ENCODE results near the gene EPS8L1.

GRCh38 chr19:55079400-55080038 lies 3.9 kb downstream of the EPS8L1 start:
- TF ChIP-seq POLR2A (IDR thresholded peaks at IDR 0.05; ENCODE audit: low read depth, low read length) (no peak), POLR2AphosphoS5 (IDR thresholded peaks at IDR 0.05; ENCODE audit: low read depth, low read length) (no peak), TAF1 (IDR thresholded peaks at IDR 0.05; ENCODE audit: borderline replicate concordance, low read depth, low read length) (no peak)

Data from GM12892 (cell line).